HuH-7 (cell line): ENCODE measurements around the gene ZNF142.

Experiments used
- DNase-seq: peaks from one replicate; pipeline ENCODE4 v3.0.0; 2011; ENCODE audit warnings: low spot score

ZNF142 gene

GRCh38 chr2:218659258-218659987, at the start of gene ZNF142, which contains the start of gene BCS1L:
Gene ZNF142, minus strand, starts transcription at chr2:218659623. Its CDS starts 3,194 bp downstream, at chr2:218656429.
Gene BCS1L, plus strand, starts transcription at chr2:218659683. Its CDS starts 1,305 bp downstream, at chr2:218660988.
- peak; percentile 92 for DNase-seq

GRCh38 chr2:218708086-218708485, 48.7 kb upstream of the ZNF142 start:
- DNase-seq: no peak

- no peak for DNase-seq
Observed at GRCh38 chr2:218703341-218703740, 43.9 kb upstream of the ZNF142 start.

- no peak for DNase-seq
Observed at GRCh38 chr2:218701806-218702205, 42.4 kb upstream of the ZNF142 start.

- no peak for DNase-seq
Observed at GRCh38 chr2:218698885-218699284, 39.5 kb upstream of the ZNF142 start.

- no peak for DNase-seq
Observed at GRCh38 chr2:218694405-218695145, 35.2 kb upstream of the ZNF142 start.

- DNase-seq: no peak
Observed at GRCh38 chr2:218691234-218691633, 31.8 kb upstream of the ZNF142 start.

GRCh38 chr2:218687400-218688060, 28.1 kb upstream of the ZNF142 start:
- DNase-seq: peak; percentile 67

GRCh38 chr2:218680061-218680460, 20.6 kb upstream of the ZNF142 start:
- DNase-seq: no peak

GRCh38 chr2:218679119-218679518, 19.7 kb upstream of the ZNF142 start:
- DNase-seq: no peak

GRCh38 chr2:218671654-218672566, 12.5 kb upstream of the ZNF142 start, which contains the start of the genes RNF25 and STK36:
Gene RNF25, minus strand, starts transcription at chr2:218672002. Its CDS starts 32 bp downstream, at chr2:218671970.
Gene STK36, plus strand, starts transcription at chr2:218672086. Its CDS starts 744 bp downstream, at chr2:218672830.
- peak; percentile 86 for DNase-seq

GRCh38 chr2:218671097-218671653, 11.8 kb upstream of the ZNF142 start:
- no peak for DNase-seq

GRCh38 chr2:218664653-218665052, 5.2 kb upstream of the ZNF142 start:
- no peak for DNase-seq

GRCh38 chr2:218663901-218664300, 4.5 kb upstream of the ZNF142 start:
- no peak for DNase-seq

- no peak for DNase-seq
Observed at GRCh38 chr2:218662827-218663226, 3.4 kb upstream of the ZNF142 start.

- no peak for DNase-seq
Observed at GRCh38 chr2:218662377-218662776, 3.0 kb upstream of the ZNF142 start.

- no peak for DNase-seq
Observed at GRCh38 chr2:218659988-218660358, 550 bp upstream of the ZNF142 start.

- DNase-seq: peak; percentile 78
Observed at GRCh38 chr2:218658671-218659257, 659 bp downstream of the ZNF142 start.

- DNase-seq: no peak
Observed at GRCh38 chr2:218655751-218656150, 3.7 kb downstream of the ZNF142 start.

- DNase-seq: no peak
Observed at GRCh38 chr2:218648787-218649100, 10.7 kb downstream of the ZNF142 start.
